Measurements from ENCODE around the gene RBM23. TPM values are rescaled to one million over a fixed set of nuclear protein-coding genes. Genes with fewer than 3 reads are reported as not detected.
A peak's percentile ranks its signal among the peaks of the same experiment; 100 is the strongest.

The RBM23 gene
- total and polyA plus RNA-seq, 2 donors (not counting 3 experiments of a cell fraction or from before 2014, with no cell fraction given), result 67.7 to 68.9 TPM

GRCh38 chr14:22895402-22895801 lies 23.5 kb downstream of the RBM23 start:
- BruUV-seq (replicated peaks), result no TSS peak
- POLR2A ChIA-PET, result no interaction called here

More at GRCh38 chr14:22895402-22895801, 23.5 kb downstream of the RBM23 start:
- Histone ChIP-seq H3K9me3 (replicated peaks; ENCODE audit: control insufficient read depth, insufficient read depth, low read length) (no peaks in the 10 kb centered on the region), H4K20me1 (replicated peaks; ENCODE audit: control insufficient read depth, extremely low read depth, insufficient read depth, low read length) (no peaks in the 10 kb centered on the region), H3K27me3 (ENCODE audit: control insufficient read depth in 2 of 2, insufficient read depth in 2 of 2, low read length in 2 of 2) (no peaks in the 10 kb centered on the region), H3K4me3 (replicated peaks in 1 of 3; ENCODE audit: insufficient read depth in 1 of 3, low read depth in 1 of 3, low read length in 3 of 3) (no peak overlapping the region), H2AFZ (ENCODE audit: low read depth, low read length) (no peak overlapping the region), H3K4me1 (ENCODE audit: control insufficient read depth, extremely low read depth, insufficient read depth, low read length) (no peaks in the 10 kb centered on the region), H3K79me2 (ENCODE audit: control insufficient read depth, insufficient read depth, low read length) (no peaks in the 10 kb centered on the region), H3K9ac (replicated peaks; ENCODE audit: extremely low read depth, insufficient read depth, low read length) (no peak overlapping the region), H3K4me2 (ENCODE audit: insufficient read depth, low read length) (no peak overlapping the region), H3K36me3 (ENCODE audit: control insufficient read depth in 2 of 2, extremely low read depth in 1 of 2, insufficient read depth in 2 of 2, low read length in 2 of 2) (peaks cover 0 to 2% of the 10 kb centered on the region in 2 experiments), H3K27ac (ENCODE audit: insufficient read depth, low read depth, low read length) (no peak overlapping the region), H3K9me1 (replicated peaks; ENCODE audit: control insufficient read depth, extremely low read depth, insufficient read depth, low read length) (no peaks in the 10 kb centered on the region)
- DNase-seq (ENCODE audit: low read depth, low spot score) (no peak), FAIRE-seq (peak; percentile 4)
- intact Hi-C loops (cut with micrococcal nuclease), result no loop called here
- no peak for TF ChIP-seq FOS (IDR thresholded peaks at IDR 0.05; ENCODE audit: borderline replicate concordance, insufficient read depth, low read length)
- no peak for TF ChIP-seq CTCF (IDR thresholded peaks at IDR 0.05; ENCODE audit: extremely low read depth in 1 of 2, insufficient read depth in 1 of 2, low read depth in 1 of 2, low read length in 2 of 2)
- no peak for TF ChIP-seq EZH2 (IDR thresholded peaks at IDR 0.05; ENCODE audit: borderline replicate concordance, low read depth, low read length, severe bottlenecking)
- TF ChIP-seq MYC (IDR thresholded peaks at IDR 0.05; ENCODE audit: low read depth, low read length), result no peak
- CTCF ChIA-PET, result interaction anchor here (1.1 to 9.7 kb wide), 5 partner anchors 10 to 337 kb away, joined by 3 to 75 read pairs (median 4); partner anchors contain the start of gene LRP10
- dilution Hi-C loops (cut with MboI; ENCODE audit: extremely low pct_ligation_motif_present, low sequenced_read_pairs), result no loop called here

Measured in endothelial cell of umbilical vein (primary cell).